Ovary (tissue), 9 donors: ENCODE results near the gene DSG3. TPM values are rescaled to one million over a fixed set of nuclear protein-coding genes. Genes with fewer than 3 reads are reported as not detected.

Source experiments
- DNase-seq, 5 donors: peaks; one replicate each; pipeline ENCODE4 v3.0.0-alpha.2; 2019 to 2020
- H3K27ac ChIP-seq, 2 donors: fragments of 200-600 bp; one replicate each; pipeline versions ENCODE4 v1.5.1 to v1.8.0; 2019 to 2022
- H3K27me3 ChIP-seq: fragments of 200-600 bp; one replicate; pipeline ENCODE4 v1.8.0; 2022
- H3K36me3 ChIP-seq: fragments of 200-600 bp; sonication (generic); one replicate; pipeline ENCODE4 v1.5.1; 2019
- H3K4me1 ChIP-seq: one replicate; pipeline ENCODE4 v1.8.1; 2013; ENCODE audit warnings: mild to moderate bottlenecking, moderate library complexity; ENCODE audit not compliant: insufficient read depth
- H3K4me3 ChIP-seq: fragments of 200-600 bp; sonication (generic); one replicate; pipeline ENCODE4 v1.5.1; 2017
- H3K9me3 ChIP-seq, 2 donors: fragments of 200-600 bp in 1 of 2; sonication (generic) in 1 of 2; one replicate each; pipeline versions ENCODE4 v1.5.1 to v1.8.1; 2013 to 2019; ENCODE audit warnings: mild to moderate bottlenecking in 1 of 2, moderate library complexity in 1 of 2
- EP300 ChIP-seq: sonication (generic); formaldehyde crosslinking; IDR thresholded peaks from one replicate; pipeline ENCODE4 v1.6.1; 2017; ENCODE audit warnings: antibody characterized with exemption
- POLR2A ChIP-seq: fragments of 450-650 bp; IDR thresholded peaks from one replicate; pipeline ENCODE4 v1.6.1; 2017; ENCODE audit warnings: antibody characterized with exemption, mild to moderate bottlenecking, moderate library complexity
- WGBS, 3 donors: extraction: QIAGEN DNeasy Blood & Tissue Kit in 1 of 3; methylation state at CpG; one replicate each; pipeline versions ENCODE4 v1.1.5 to v1.1.7; 2013 to 2017; 5-methylcytosine and 5-hydroxymethylcytosine counted together
- intact Hi-C, 4 donors: fragments of 100-400 bp; cut with DNase I; formaldehyde crosslinking; loops; one replicate each; pipeline versions ENCODE4 v1.11.0 to v1.15.1; 2022 to 2023
- polyA plus RNA-seq, 2 donors: library from polyadenylated mRNA; stranded (reverse); fragments of 200-250 nt in 1 of 2; fragments of 350-450 nt in 1 of 2; fragmentation: Illumina TruSeq in 1 of 2; extraction: RNeasy Lipid Tissue Mini Kit (QIAGEN cat#74804) in 1 of 2; gene quantifications; one replicate each; pipeline ENCODE4 v1.2.3, GENCODE V29; 2013 to 2014
- total RNA-seq, 7 donors: library from RNA; depleted of rRNA in 2 of 7; stranded (reverse); fragments of >200 nt in 2 of 7; fragmentation: NEBNext Ultra II Directional in 3 of 7; extraction: Animal tissue kit (Norgen Biotek cat#: 25700) in 3 of 7; gene quantifications; one replicate each; pipeline versions ENCODE4 v1.1.0 to v1.2.4, GENCODE V29; 2016 to 2023
- TF ChIP-seq, protein P1 (sequence below), 3 donors: fragments of 450-650 bp in 2 of 3; fragments of 200-600 bp in 1 of 3; IDR thresholded peaks; one replicate each; pipeline versions ENCODE4 v1.5.1 to v1.8.0; 2016 to 2022; ENCODE audit warnings: antibody characterized with exemption in 3 of 3, mild to moderate bottlenecking in 1 of 3
- donor health status: DM: no; HTN: no; CAD: no; lungs with moderate emphysema.
- donor health status: DM: no; HTN: no; CAD: no.
- donor health status: Bipolar disorder and iron deficiency.
- donor health status: DM: yes; HTN: yes; CAD: no.
- donor health status: DM: no; HTN: no; CAD: no.
- donor health status: DM: yes; HTN: yes; CAD: no.

The DSG3 gene
- total and polyA plus RNA-seq, 9 donors, result under 0.01 to 0.05 (median 0.03) TPM; not detected in 6

DNA sequence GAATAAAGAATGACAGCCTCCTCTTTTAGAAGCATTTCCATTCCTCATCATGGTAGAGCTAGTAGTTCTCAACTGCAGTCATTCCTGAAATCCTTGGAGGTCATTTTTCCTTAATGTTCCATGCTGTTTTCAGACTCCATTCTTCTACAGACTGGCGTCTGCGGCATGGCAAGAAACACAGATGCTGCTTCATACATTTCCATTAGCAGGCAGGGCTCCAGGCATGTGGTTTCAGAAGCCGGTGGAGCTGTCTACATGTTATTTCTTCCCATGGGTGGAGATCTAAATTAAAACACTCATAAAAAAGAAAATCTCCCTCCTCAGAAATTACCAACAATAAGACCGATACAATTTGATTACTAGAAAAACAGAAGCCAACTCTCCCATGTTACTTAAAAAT lies 6.0 kb upstream of the DSG3 start:
- no peaks in the 10 kb centered on the region for H3K9me3 ChIP-seq

DNA sequence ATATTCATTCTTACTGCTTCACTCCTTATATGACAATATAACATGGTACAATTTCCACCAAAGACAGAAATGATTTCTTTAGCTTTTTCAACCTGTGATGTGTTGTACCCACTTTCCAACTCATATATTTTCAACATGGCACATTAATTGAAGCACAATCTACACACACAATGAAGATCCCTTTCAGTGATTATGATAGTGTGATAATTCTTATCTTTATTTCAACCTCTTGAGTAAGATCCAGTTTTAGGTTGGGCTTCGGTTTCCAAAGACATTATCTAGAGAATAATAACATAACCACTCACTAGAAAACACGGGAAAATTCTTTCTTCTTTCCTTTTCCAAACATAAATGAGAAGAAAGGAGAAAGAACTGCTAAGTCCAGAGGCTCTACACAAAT lies 3.4 kb upstream of the DSG3 start:
- intact Hi-C loops, result no loop called here
- TF ChIP-seq POLR2A (no peak), EP300 (no peak)
- TF ChIP-seq, protein P1, sequence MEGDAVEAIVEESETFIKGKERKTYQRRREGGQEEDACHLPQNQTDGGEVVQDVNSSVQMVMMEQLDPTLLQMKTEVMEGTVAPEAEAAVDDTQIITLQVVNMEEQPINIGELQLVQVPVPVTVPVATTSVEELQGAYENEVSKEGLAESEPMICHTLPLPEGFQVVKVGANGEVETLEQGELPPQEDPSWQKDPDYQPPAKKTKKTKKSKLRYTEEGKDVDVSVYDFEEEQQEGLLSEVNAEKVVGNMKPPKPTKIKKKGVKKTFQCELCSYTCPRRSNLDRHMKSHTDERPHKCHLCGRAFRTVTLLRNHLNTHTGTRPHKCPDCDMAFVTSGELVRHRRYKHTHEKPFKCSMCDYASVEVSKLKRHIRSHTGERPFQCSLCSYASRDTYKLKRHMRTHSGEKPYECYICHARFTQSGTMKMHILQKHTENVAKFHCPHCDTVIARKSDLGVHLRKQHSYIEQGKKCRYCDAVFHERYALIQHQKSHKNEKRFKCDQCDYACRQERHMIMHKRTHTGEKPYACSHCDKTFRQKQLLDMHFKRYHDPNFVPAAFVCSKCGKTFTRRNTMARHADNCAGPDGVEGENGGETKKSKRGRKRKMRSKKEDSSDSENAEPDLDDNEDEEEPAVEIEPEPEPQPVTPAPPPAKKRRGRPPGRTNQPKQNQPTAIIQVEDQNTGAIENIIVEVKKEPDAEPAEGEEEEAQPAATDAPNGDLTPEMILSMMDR (IDR thresholded peaks at IDR 0.05), result no peak
- Histone ChIP-seq H3K27ac (no peak overlapping the region), H3K36me3 (no peaks in the 10 kb centered on the region), H3K27me3 (no peaks in the 10 kb centered on the region), H3K4me3 (no peak overlapping the region), H3K9me3 (no peaks in the 10 kb centered on the region), H3K4me1 (no peaks in the 10 kb centered on the region)
- no peak for DNase-seq
- WGBS, 3 donors, result 63 to 76% (median 75%) methylated on average over 2 of the region's 2 CpGs

More for the DNA sequence above, 6.0 kb upstream of the DSG3 start:
- no peak overlapping the region for H3K4me3 ChIP-seq
- TF ChIP-seq POLR2A (no peak), EP300 (no peak)
- TF ChIP-seq, protein P1 (IDR thresholded peaks at IDR 0.05), result no peak
- no peaks in the 10 kb centered on the region for H3K27me3 ChIP-seq
- WGBS, 3 donors, result 79 to 89% (median 86%) methylated on average over 4 of the region's 4 CpGs
- DNase-seq, result no peak
- intact Hi-C loops, result no loop called here
- H3K27ac ChIP-seq, result no peak overlapping the region
- no peaks in the 10 kb centered on the region for H3K4me1 ChIP-seq
- no peaks in the 10 kb centered on the region for H3K36me3 ChIP-seq

DNA sequence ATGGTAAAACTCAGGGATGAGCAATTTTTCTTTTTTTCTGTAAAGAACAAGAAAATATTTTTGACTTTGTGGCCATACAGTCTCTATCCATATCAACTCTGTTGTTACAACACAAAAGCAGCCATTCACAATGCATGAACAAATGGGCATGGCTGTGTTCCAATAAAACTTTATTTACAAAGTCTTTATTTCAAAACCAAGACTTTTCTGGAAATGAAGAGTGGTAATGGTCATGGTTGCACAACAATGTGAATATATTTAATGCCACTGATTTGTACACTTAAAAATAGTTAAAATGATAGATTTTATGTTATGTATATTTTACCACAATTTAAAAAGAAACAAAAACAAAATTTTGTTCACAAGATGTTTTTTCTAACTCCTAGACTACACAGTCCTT lies 1.6 kb upstream of the DSG3 start:
- intact Hi-C loops, result no loop called here
- TF ChIP-seq EP300 (no peak), POLR2A (no peak)
- TF ChIP-seq, protein P1 (IDR thresholded peaks at IDR 0.05), result no peak

DNA sequence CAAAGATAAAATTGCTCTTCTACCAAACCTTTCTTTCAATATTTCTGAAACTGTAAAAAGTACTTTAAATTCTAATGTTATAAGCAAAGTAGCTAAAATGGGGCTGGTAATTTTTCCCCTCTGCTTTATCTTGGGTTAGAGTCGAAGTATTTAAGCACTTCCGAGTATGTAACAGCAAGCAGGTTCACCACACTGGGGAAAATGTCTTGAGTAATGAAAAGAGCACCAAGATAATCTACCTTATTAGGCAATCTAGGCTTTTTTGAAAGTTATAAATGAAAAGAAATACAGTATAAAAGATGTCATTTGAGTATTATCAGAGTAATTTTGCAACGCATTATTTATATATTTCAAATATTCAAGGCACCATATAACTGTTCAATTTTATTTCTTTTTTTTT lies 687 bp upstream of the DSG3 start:
- no peak for DNase-seq
- intact Hi-C loops, result no loop called here
- Histone ChIP-seq H3K4me3 (no peak overlapping the region), H3K27me3 (no peaks in the 10 kb centered on the region), H3K4me1 (no peaks in the 10 kb centered on the region), H3K27ac (no peak overlapping the region), H3K9me3 (no peaks in the 10 kb centered on the region), H3K36me3 (no peaks in the 10 kb centered on the region)
- TF ChIP-seq, protein P1 (IDR thresholded peaks at IDR 0.05), result no peak
- TF ChIP-seq EP300, result no peak
- no peak for TF ChIP-seq POLR2A
- WGBS, 3 donors, result 80 to 86% (median 85%) methylated on average over 3 of the region's 3 CpGs

More for the DNA sequence above, 1.6 kb upstream of the DSG3 start:
- no peaks in the 10 kb centered on the region for H3K4me1 ChIP-seq
- H3K27ac ChIP-seq, result no peak overlapping the region
- no peak overlapping the region for H3K4me3 ChIP-seq
- no peaks in the 10 kb centered on the region for H3K27me3 ChIP-seq
- H3K36me3 ChIP-seq, result no peaks in the 10 kb centered on the region
- no peaks in the 10 kb centered on the region for H3K9me3 ChIP-seq
- no peak for DNase-seq

DNA sequence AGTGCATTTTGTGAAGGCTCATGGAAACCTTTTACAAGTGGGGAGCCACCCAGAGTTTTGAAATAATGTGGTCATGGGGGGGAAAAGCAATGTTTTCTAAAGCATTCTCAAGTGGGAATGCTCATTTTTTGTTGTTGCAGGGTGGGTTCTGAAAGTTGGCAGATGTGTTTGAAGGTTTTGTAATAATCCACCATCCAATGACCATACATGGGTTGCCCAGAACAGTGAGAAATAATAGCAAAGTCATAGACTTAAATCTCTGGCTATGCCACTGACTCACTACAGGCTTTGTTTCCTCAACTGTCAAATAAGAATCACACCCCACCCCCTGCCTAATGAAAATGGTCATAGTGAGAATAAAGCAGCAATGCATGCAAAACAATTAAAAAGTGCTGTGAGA lies 2.9 kb downstream of the DSG3 start:
- no peaks in the 10 kb centered on the region for H3K36me3 ChIP-seq
- H3K9me3 ChIP-seq, result no peaks in the 10 kb centered on the region
- no peak for DNase-seq
- no peaks in the 10 kb centered on the region for H3K27me3 ChIP-seq
- H3K4me1 ChIP-seq, result no peaks in the 10 kb centered on the region
- no peak for TF ChIP-seq EP300
- TF ChIP-seq, protein P1 (IDR thresholded peaks at IDR 0.05), result no peak
- no peak for TF ChIP-seq POLR2A
- no peak overlapping the region for H3K27ac ChIP-seq
- no peak overlapping the region for H3K4me3 ChIP-seq
- intact Hi-C loops, result no loop called here
